Stimulated activated CD4-positive, alpha-beta T cell treated with anti-CD3 and anti-CD28 coated beads, Interleukin-15, amount 100 ng/mL, for 48 hours (primary cell): ENCODE data around the gene SLC39A1.
A peak's percentile ranks its signal among the peaks of the same experiment; 100 is the strongest.

Experiments
- DNase-seq, 2 donors: peaks; one replicate each; pipeline ENCODE4 v3.0.0-alpha.2; 2020; ENCODE audit warnings: low read depth in 2 of 2

Gene SLC39A1

DNA sequence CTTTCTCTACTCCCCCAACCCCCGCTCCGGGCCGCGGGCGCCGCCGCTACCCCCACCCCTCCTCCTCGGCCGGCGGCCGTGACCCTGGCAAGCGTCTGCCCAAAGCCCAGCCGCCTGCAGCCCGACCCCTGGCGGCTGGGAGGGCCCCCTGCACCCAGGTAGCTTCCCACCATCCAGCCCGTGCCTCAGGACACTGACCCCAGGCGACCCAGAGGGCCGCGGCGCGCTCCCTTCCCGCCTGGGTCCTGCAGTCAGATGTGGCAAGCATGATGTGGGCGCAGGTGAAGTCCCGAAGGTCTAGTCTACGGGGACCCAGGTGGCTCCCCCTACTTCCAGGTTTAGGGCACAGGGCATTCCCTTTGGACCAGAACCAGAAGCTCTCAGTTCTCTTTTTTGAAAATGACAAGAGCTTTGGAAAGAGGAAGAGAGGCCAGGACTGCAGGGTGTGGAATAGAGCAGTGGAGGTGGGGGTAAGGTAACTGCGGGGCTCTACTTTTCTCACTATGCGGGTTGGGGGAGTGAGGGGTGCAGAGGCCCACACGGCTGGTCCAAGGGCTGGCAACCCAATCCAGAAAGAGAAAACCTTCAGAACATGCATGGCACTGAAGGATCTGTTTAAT lies 16.6 kb downstream of the SLC39A1 start, which contains the start of gene DENND4B:
DENND4B (minus strand) TSS at position 97 of the 620 bp plus-strand sequence. CDS start 2,344 bp downstream, outside the sequence.
- DNase-seq, result peak; percentile 58 to 70

- DNase-seq, result peak; percentile 54 to 61
Observed at GRCh38 chr1:153945795-153946621, 17.3 kb downstream of the SLC39A1 start.

DNA sequence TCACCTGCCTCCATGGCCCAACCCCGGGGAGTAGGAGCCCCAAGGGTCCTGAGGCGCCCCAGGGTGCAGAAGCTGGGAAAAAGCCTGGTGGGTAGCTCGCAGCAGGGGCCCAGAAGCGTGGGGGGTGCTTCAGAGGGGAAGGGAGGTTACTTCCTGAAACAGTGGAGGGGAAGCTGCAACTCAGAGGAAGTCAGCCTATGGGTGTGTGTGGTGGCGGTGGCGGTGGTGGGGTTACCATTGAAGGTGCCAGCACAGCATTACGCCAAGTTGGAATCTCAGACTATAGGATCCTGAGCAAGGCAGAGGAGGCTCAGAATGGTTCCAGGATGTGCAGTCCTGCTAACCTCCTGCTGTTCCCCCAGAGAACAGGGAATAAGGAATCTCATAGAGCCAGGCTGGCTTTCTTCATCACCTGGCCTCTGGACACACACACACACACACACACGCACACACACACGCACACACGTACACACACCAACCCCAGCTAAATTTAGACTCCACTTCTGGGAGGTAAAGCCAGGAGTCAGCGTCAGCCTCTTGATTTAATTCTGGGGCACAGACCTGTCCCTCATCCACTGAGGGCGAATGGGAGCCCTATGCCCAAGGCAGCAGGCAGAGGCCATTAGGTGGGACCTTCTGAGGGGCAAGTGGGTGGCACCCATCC lies 18.1 kb downstream of the SLC39A1 start:
- DNase-seq, result peak; percentile 51 to 57

DNA sequence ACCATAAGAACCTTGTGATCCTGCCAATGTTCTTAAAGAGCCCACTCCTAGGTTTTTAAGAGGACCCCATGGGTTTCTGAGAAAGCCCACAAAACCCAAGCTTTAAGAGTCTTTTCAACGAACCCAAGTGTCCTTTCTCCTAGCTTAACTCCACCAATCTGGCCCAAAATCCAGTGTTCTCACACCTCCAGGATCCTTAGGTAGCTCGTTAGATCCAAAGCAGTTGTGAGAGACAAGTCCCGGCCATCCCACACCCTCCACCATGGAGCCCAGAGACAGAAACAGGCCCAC lies 18.6 kb downstream of the SLC39A1 start:
- no peak for DNase-seq

- DNase-seq, result no peak
Observed at GRCh38 chr1:153944005-153944826, 19.1 kb downstream of the SLC39A1 start.

GRCh38 chr1:153942766-153943549 lies 20.4 kb downstream of the SLC39A1 start:
- DNase-seq, result no peak

DNA sequence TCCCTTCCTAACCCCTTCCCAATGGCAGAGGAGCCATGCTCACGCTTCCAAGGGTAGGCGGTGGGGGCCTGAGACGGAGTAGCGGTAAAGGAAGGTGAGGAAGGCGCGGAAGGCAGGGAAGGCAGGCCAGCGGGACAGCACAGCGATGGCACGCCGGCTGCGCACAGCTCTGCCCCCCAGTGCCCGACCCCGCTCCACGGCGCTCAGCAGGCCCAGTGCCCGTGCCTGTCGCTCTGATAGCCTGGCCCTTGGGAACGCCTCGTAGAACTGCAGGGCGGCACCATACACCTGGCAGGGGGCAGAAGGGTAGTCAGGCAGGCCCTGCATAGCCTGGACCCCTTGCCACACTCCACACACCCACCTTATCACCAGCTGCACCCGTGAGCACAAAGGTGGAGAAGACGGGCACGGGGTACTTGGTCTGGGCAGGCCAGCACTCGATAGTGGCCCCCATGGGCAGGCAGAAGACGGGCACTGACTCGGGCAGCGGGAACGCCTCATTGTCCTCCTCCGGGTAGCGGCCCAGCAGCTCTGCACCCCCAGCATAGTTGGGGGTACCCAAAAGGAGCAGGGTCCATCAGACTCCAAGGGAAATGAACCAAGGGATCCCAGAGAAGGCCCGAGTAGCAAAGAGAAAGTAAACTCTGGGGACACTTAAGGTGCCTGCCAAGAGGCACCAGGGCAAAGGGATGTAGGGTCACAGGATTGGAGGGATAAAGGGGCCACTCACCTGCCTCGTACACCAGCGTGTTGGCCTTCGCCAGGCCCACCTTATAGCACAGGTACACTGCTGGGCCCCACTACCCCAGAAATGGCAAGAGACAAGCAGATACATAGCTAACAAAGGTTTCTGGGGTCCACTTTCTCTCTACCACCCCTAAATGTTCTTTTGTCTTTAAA lies 21.3 kb downstream of the SLC39A1 start:
- no peak for DNase-seq

DNA sequence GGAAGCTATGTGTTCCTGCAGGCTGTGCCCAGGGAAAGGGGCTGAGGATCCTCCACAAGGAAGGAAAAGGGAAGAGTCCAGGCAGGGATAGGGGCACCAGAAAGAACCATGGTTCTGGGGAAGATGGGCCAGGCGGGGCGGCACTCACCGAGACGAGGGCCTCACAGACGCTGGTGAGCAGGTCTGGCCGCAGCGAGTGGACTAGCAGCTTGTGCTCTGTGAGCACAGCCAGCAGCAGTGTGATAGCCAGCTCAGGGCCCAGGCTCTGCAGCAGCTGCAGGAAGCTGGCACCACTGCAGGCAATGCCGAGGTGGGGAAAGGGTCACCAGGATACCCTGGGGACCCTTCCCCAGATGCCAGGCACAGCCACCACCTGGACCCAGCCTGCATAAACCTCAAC lies 22.6 kb downstream of the SLC39A1 start:
- no peak for DNase-seq

GRCh38 chr1:153939476-153939875 lies 23.9 kb downstream of the SLC39A1 start:
- DNase-seq, result no peak

DNA sequence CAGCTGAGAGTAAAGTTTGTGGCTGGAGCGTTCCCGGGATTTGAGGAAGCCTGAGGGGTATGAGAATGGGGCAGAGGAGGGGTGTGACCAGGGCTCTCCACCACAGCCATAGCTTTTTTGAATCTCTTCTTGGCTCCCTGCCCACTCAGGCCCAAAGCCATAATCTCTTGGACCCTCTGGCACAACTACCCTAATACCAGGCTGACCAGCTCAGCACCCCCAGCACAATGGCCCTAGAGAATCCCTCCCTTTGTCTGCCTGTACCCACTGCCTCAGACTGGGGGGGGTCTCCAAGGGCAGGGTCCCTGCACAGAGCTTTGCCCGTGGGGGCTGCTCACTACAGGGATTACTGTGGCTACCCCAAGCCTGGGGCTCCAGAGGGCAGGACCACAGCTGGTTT lies 24.3 kb downstream of the SLC39A1 start:
- no peak for DNase-seq

GRCh38 chr1:153937331-153937730 lies 26.0 kb downstream of the SLC39A1 start:
- no peak for DNase-seq

- no peak for DNase-seq
Observed at GRCh38 chr1:153936011-153936802, 27.1 kb downstream of the SLC39A1 start.

GRCh38 chr1:153934746-153935145 lies 28.6 kb downstream of the SLC39A1 start:
- DNase-seq, result no peak

DNA sequence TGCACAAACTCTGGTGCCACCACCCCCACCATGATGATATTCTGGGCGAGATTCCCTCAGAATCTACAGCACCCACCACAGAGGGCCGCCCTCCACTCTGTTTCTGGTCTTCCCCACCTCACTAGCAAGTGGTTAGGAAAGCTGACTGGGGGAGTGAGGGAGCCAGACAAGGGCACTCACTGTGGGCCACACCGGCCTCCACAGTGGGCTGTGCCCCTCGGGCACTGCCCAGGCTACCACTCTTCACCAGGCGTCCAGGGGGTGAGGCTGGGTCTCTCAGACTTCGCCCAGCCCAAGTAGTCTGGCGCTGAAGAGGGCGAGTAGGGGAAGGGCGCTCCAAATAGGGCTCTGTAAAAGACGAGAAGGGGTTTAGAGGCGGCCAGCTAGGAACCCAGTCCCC lies 29.4 kb downstream of the SLC39A1 start:
- no peak for DNase-seq

- DNase-seq, result no peak
Observed at GRCh38 chr1:153933430-153933829, 29.9 kb downstream of the SLC39A1 start.

GRCh38 chr1:153932156-153933131 lies 30.9 kb downstream of the SLC39A1 start:
- DNase-seq, result no peak

DNA sequence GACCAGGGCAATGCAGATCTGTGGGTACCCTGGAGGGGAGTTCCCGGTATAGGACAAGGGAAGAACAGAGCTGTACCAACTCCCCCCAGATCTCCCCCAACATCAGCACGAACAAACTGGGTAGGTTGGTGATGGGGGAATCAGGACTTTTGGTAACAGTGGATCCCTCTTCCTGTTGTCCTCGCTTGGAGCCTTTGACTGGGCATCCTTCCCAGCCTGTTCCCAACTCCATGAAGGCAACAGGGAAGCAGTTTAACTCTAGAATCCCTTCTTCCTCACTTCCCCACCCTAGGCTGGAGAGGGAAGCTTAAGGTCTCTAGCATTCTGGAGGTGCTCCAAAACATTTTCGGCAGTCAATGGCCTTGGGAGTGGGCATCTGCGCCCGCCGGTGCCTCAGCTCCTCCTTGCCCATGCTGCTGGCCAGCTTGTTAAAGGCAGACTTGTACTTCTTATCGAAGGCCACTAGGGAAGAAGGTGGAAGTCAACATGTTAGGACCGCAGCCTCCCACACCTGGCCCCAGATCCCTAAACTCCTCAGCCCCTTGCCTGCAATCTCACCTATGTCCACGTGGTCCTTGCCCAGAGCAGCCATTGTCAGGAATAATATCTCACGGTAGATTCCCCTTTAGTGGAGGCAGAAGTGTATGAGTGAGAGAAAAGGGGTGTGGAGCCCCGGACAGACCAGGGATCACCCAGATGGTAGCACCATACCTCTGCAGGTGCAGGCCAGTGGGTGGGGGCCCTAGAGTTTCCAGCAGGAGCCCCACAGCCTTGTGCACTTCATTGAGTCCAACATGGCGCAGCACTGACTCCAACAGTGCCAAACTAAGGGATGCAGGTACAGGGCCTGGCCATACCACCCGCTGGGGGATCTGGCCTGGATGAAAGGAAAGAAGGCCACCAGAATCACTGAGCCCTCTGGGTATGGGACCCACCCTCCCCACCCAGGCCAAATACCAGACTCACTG lies 33.1 kb downstream of the SLC39A1 start:
- DNase-seq, result no peak
